HG03442 (cell line): ENCODE measurements around the gene CXCL6.

Source experiments
- ATAC-seq: cut with Tn5 transposase; IDR thresholded peaks from one replicate; pipeline ENCODE4 v1.9.1; 2021; ENCODE audit warnings: mild to moderate bottlenecking, moderate library complexity; ENCODE audit not compliant: unreplicated experiment

Gene CXCL6

DNA sequence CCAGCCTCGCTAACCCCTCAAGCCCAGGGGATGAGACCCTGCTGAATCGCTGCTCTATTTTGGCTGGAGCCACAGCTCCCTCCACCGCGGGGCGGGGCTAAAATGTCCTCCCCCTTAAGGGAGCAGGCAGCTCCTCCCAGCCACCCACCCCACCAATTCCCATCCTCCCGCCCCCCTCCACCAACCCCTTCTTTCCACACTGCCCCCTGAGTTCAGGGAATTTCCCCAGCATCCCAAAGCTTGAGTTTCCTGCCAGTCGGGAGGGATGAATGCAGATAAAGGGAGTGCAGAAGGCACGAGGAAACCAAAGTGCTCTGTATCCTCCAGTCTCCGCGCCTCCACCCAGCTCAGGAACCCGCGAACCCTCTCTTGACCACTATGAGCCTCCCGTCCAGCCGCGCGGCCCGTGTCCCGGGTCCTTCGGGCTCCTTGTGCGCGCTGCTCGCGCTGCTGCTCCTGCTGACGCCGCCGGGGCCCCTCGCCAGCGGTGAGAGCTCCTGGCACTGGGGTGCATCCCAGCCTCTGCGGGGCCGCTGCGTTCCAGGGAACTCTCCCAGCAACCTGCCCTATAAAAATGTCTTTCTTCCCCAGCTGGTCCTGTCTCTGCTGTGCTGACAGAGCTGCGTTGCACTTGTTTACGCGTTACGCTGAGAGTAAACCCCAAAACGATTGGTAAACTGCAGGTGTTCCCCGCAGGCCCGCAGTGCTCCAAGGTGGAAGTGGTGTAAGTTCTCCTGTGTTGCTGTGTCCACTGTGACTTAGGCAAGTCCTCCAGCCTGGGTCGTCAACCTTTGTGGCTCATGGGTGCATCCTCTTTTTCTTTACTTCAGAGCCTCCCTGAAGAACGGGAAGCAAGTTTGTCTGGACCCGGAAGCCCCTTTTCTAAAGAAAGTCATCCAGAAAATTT lies at the start of gene CXCL6:
Gene CXCL6 (plus strand): TSS at position 306 of the 907 bp plus-strand sequence. CDS start 73 bp downstream, at position 379.
- ATAC-seq: no peak

DNA sequence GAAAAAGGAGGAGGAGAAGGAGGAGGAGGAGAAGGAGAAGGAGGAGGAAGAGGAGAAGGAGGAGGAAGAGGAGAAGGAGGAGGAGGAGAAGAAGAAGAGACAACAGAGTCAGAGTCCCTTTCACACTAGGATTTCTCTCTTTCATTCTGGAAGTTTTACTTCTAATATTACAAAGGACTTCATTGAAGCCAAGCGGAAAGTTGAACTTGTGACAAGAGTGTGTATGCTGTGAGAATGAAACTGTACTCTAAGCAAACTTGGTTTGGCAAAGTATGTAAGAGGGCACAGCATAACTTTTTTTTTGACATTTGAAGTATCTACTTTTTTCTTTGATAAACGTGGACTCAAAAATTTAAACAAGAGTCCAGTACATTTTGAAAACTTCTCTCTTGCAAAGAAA lies 48.1 kb upstream of the CXCL6 start:
- ATAC-seq: no peak

DNA sequence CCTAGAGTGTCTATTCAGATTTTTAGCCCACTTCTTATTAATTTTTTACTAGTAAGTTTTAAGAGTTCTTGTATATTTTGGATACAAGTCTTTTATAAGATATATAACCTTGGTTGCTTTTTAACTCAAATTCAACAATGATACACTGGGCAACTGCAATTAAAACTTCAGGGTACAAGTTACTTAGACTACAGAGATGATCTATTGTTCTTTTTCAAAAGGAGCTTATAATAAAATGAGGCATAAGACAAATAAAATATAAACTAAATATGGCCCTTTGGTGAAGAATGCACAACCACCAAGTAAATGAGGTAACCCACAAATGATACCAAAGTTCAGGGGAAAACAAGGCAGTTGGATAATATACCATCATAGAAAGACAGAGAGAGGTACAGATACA lies 37.6 kb upstream of the CXCL6 start:
- ATAC-seq: no peak

DNA sequence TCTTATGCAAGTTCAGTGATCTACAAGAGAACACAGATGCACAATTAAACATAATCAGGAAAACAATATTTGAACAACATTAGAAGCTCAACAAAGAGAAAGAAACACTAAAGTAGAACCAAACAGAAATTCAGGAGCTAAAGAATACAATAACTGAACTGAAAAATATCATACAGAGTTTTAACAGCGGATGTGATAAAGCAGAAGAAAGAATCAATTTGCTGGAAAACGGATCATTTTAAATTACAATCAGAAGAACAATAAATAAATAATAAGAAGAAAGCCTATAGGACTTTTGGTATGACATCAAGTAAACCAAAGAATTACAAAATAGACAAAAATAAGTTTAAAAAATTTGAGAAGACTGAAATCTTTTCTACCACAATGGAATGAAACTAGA lies 36.3 kb upstream of the CXCL6 start:
- ATAC-seq: no peak

DNA sequence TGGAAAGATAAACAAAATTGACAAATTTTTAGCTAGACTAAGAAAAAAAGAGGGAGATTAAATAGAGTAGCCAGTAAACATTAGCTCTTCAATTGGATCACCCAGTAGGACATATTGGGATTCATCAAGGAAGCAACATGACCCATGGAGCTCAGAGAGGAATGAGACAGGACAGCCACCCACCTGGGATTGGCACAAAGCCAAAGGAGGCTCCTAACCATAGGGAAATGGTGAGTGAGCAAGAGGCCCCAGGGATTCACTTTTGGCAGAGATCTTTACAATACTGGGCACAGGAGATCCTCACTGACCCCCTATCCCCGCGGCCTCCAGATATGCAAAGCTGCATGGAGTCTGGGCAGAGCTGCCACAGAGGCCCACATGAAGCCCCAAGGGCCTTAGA lies 34.8 kb upstream of the CXCL6 start:
- ATAC-seq: no peak

DNA sequence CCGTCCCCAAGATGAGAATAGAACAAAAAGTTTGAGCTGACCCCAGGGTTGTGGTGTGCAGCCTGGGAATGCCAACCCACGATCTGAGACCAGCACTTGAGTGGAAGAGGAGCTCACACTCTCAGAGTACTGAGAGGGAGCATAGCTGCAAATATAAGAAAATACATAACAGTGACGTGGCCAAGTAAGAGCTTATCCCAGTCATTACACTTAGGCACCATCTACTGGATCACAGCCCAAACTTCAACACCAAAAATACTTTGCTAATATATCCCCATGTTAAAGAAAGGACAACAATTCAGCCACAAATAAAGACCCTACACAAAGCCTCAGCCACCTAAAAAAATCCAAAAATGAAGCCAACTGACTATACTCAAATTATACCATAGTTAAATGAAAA lies 33.3 kb upstream of the CXCL6 start:
- ATAC-seq: no peak

DNA sequence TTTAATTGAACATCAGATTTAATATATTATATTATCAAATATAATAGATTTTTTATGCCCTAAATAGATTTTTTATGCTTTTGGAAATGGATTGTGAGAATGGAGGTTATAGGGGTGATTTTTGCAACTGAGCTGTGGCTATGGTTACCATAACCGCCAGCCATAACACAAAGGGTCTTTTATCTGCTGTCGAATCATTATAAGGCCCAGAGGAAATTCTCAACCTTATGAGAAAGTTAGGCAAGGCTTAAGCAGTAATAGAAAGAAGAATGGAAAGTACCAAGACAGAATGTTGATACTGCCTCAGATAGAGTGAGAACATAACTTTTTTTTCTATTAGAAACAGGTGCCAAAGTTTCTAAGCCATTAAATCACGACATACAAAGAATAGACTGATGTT lies 26.3 kb upstream of the CXCL6 start:
- ATAC-seq: no peak

DNA sequence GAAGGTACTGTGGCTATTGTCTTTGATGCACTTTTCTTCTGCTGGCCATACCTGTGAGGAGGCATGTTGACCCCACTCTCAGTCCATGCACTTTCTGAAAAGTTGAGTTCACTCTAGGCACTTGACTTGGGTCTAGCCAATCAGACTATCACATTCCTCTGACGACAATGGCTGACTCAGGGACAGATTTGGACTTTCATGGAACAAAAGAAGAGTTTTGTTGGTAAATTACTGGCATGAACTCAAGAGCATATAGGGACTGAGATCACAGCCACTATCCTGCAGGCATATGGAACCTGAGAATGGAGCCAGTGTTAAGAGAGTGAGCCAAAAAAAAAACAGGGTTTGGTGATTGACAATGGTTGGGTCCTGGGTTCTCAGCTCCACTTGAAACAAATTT lies 24.6 kb upstream of the CXCL6 start:
- ATAC-seq: no peak

DNA sequence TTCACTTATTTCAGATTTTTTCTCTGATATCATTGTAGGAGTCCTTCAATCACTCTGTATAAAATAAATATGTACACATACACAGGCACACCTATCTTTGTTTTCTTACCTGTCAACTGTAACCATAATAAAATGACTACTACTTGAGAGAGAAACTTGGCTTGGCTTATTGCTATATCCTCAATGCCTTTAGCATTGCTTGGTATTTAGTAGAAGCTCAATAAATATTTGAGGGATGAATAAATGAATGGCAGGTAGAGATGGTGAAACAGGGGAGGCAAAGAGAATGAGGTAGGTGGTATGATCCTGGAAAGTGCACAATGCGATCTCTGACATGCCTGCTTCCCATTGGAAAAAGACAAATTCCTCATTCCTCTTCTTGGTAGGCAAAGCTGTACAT lies 21.8 kb upstream of the CXCL6 start:
- no peak for ATAC-seq

DNA sequence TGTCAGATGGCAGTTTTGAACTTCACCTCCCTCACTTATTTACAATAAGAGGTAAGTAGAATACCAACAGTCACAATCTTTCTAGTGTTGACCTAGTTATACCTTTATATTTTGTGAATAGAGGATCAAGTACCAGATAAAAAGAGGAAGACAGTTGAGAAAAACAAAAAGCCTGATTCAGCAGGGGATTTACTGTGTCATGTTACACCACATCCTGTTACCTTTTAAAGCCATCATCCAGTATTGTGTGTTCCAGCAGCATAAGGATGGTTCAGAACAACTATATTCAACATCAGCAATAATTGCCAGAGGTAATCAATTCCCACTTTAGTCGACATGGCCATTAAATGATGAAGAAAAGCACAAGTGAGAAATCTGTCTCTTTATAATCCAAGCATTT lies 21.3 kb upstream of the CXCL6 start:
- ATAC-seq: peak; percentile 74

DNA sequence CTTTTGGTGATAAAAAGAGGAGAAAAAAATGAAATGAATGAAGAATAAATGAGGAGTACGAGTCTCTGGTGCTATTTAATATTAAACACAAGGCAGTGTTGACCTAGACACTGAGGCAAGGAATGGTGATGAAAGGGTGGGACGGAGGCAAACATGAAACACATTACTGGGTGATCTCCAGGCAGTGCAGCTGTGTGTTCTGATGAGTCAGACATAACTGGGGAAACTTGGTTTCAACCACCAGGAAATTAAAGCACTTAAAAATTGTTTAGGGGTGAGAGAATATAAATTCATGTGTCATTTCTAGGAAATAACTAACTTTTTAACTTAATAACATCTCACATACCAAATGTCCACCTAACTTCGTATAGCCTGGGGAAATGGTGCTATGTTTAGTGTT lies 19.7 kb upstream of the CXCL6 start:
- no peak for ATAC-seq

DNA sequence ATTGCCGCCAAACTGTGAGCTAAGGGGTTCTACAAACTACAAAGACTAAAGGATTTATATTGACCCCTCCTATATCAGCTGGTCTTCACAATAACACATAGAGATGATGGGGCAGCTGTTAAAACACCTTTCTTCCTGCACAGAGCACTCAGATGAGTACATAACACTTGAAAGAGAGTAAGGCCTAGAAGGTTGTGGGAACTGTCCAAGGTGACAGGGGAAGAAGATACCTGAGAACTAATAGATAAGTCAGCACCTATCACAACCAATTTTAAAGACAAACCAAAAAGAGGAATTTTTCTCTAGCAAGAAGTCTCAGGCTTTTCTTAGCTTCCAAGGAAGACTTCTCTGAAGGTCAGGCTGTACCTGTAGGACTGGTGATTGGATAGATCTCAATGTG lies 19.1 kb upstream of the CXCL6 start:
- ATAC-seq: no peak

DNA sequence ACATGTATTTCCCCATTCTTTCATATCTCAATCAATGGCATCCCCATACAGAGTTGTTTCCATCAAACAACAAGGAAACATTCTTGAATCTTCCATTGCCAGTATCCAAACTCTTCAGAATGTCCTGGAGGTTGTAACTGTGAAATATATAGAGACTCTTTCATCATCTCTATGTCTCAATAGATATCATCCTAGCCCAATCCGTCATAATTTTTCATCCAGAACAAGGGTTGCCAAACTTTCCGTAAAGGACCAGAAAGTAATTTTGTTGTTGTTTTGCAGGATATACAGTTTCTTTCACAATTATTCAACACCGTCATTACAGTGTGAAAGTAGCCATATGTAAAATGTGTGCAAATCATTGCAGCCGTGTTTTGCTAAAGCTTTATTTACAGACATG lies 15.2 kb upstream of the CXCL6 start:
- no peak for ATAC-seq

DNA sequence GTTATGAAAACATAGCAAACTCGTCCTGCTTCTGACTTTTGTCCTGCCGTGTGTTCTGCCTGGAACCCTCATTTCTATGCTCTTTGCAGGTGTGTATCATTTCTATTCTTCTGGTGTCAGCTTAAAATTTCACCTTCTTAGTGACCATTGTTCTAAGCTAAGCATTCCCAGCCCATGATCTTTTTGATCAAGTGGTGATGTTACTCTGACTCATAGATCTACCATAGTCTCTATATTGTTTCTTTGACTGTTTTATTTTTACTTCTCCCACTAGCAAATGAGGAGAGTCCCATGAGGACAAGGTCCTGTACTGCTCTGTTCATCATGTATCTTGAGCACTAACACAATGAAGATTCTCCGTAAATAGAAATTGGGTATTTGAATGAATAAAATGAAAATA lies 14.1 kb upstream of the CXCL6 start:
- ATAC-seq: no peak

DNA sequence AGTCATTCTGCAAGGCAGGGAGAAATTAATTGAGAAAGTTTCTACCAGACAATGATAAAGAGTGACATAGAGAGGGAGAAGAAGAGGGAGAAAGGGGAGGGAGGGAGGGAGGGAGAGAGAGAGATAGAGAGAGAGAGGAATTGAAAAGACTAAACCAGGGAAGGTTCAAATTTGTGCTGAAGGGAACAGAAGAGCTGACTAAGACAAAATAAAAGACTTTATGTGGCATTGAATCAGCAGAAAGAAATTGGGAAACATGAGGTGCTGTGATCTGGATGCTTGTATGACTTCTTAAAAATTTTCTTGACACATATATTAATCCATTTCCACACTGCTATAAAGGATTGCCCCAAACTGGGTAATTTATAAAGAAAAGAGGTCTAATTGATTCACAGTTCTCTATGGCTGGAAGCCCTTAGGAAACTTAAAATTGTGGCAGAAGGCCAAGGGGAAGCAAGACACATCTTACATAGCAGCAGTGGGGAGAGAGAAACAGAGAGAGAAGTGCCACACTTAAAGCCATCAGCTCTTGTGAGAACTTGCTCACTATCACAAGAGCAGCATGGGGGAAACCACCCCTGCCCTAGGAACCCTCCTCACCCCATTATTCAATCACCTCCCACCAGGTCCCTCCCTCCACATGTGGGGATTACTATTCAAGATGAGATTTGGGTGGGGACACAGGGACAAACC lies 13.5 kb upstream of the CXCL6 start:
- ATAC-seq: no peak

DNA sequence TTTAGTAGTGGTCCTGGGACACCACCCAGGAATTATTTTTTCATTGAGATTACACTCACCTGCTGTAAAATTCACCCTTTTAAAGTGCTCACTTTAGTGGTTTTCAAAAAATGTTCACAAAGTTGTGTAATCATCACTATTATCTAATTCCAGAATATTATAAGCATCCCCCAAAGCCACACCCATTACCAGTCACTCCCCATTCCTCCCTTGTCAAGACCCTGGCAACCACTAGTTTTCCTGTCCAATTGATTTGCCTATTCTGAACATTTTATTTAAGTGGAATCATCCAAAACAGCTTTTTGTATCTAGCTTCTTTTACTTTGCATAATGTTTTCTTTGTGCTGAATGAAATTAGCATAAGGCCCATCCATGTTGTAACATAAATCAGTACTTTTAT lies 12.7 kb upstream of the CXCL6 start:
- no peak for ATAC-seq

DNA sequence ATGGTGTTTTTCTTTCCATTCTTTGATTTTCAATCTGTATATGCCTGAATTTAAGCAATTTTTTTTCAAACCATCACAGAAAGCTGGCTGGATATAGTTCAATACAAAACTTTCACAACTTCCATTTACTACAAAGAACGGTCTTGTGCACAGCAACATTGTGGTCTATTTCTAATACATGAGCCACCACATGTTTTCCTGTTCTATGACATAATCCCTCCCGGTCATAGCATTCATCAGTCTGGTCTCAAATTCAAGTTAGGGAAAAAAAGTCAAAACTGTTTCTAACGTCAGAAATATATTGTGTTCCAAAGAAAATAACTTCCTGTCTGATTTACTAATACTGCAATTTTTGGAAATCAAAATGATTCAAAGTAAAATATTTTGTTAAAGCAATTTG lies 7.5 kb upstream of the CXCL6 start:
- no peak for ATAC-seq

DNA sequence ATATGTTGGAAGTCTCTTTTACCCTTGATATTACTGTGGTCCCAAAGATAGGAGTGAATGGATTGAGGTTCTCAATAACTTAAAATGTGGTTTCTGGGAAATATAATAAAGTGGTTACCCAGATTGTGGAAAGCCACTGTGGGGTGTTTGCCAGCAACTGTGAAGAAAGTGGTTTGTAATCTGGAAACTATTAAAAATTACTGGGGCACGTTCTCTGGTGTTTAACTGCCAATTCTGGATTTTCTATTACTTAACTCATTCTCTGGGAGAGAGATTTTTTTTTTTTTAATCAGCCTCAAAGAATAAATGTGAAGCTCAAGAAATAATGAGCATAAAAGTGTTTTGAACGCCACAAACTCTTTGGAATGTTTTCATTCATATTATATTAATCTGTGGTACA lies 4.9 kb upstream of the CXCL6 start:
- no peak for ATAC-seq

DNA sequence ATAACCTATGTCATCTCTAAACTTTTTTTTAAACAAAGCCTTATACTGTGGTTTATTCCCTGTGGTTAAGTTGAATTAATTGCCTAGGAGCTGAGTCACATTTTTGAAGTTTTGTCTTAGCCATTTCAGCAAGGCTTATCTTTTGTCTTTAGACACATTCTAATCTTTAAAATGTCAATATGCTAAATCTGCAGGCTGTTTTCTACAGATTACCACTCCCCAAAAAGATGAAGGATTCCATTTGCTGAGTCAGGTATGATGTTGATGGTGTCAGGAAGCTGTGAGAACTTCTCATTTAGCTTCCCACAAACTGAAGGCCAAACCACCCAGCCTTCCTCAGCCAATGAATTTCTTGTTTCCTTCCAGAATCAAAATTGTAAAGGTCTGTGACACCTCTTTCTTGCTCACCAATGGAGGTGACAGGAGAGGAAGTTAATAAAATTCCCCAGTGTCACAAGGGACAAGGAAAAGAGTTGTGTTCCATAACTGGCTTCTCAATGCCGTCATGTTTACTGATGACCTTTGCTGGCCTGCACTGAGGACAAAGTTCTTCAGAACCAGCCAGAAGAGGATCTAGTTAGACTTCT lies 3.7 kb upstream of the CXCL6 start:
- no peak for ATAC-seq

DNA sequence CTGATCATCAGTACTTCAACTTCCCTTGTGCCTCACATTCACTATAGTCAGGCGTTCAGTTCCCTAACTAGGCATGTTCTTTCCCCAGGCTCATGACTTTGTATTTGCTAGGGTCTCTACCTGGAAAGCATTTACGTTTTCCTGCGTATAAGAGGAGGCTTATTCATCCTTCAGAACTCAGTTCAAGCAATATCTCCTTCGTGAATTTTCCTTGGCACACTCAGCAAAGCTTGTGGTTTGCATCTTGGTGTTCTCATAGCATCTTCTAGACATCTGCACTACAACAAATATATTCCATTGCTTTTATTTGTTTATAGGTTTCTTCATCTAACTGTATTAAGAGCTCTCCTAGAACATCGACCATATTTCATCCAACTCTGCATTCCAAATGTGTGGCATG lies 2.6 kb downstream of the CXCL6 start:
- ATAC-seq: no peak

DNA sequence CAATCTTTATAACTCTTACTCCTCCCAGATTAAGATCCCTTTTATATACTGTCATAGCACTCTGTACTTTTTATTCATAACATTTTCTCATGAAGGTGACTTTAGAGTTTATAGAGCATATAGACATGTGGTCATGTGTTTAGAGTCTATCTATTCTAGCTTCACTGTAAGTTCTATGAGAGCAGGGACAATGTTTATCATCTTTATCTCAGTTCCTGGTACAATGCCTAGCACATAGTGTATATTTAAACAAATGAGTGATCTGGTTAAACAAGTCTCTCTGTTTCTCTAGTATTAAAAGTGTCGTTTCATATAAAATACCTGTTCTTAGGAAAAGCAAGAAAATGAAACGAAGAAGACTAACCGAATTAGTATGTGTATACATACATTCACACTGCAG lies 3.2 kb downstream of the CXCL6 start:
- ATAC-seq: no peak
